Measurements from ENCODE around the gene DDX54. TPM values are rescaled to one million over a fixed set of nuclear protein-coding genes. Genes with fewer than 3 reads are reported as not detected.

Gene DDX54, protein sequence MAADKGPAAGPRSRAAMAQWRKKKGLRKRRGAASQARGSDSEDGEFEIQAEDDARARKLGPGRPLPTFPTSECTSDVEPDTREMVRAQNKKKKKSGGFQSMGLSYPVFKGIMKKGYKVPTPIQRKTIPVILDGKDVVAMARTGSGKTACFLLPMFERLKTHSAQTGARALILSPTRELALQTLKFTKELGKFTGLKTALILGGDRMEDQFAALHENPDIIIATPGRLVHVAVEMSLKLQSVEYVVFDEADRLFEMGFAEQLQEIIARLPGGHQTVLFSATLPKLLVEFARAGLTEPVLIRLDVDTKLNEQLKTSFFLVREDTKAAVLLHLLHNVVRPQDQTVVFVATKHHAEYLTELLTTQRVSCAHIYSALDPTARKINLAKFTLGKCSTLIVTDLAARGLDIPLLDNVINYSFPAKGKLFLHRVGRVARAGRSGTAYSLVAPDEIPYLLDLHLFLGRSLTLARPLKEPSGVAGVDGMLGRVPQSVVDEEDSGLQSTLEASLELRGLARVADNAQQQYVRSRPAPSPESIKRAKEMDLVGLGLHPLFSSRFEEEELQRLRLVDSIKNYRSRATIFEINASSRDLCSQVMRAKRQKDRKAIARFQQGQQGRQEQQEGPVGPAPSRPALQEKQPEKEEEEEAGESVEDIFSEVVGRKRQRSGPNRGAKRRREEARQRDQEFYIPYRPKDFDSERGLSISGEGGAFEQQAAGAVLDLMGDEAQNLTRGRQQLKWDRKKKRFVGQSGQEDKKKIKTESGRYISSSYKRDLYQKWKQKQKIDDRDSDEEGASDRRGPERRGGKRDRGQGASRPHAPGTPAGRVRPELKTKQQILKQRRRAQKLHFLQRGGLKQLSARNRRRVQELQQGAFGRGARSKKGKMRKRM
- total RNA-seq (2022; extraction: Qiagen RNA extraction; ENCODE audit: low read depth) = 49.9 to 93.4 TPM (median 78.9 TPM) in 5 replicates

DNA sequence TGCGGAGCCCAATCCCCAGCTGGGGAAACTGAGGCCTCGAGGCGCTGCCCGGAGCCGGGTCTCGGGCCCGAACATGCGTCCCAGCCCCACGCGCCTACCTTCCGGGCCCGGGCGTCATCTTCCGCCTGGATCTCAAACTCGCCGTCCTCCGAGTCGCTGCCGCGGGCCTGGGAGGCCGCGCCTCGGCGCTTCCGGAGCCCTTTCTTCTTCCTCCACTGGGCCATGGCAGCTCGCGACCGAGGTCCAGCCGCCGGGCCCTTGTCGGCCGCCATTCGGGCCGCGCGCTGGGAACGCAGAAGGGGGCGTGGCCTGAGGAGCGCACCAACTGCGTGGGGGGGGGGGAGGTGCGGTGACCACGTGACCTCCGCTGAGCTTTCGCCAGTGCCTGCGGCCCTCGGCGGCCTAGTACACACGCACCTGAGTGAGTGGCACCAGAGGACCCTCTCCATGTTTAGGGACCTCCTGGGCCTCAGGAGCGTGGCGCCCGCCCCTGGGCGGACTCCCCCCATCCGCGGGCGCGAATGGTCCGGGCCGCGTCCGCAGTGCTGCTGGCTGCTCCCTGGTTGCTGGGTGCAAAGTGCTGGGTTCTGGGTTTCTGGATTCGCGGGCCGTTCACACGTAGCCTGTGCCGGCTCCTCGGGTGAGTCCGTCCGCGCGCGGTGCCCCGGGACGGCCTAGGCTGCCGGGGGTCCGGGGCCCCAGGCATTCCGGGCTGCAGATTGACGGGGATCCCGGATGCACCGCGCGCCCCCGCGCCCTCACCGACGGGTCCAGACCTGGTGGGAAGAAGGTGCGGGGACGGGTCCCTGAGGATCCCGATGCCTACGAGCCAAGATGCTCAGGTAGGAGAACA is at the start of gene DDX54, which contains the start of gene RITA1:
Gene DDX54, minus strand, starts transcription at position 299 of the 853 bp plus-strand sequence. Its CDS starts 27 bp downstream, at position 272.
Gene RITA1, plus strand, starts transcription at position 542 of the 853 bp plus-strand sequence. CDS start 1,026 bp downstream, outside the sequence.

DNA sequence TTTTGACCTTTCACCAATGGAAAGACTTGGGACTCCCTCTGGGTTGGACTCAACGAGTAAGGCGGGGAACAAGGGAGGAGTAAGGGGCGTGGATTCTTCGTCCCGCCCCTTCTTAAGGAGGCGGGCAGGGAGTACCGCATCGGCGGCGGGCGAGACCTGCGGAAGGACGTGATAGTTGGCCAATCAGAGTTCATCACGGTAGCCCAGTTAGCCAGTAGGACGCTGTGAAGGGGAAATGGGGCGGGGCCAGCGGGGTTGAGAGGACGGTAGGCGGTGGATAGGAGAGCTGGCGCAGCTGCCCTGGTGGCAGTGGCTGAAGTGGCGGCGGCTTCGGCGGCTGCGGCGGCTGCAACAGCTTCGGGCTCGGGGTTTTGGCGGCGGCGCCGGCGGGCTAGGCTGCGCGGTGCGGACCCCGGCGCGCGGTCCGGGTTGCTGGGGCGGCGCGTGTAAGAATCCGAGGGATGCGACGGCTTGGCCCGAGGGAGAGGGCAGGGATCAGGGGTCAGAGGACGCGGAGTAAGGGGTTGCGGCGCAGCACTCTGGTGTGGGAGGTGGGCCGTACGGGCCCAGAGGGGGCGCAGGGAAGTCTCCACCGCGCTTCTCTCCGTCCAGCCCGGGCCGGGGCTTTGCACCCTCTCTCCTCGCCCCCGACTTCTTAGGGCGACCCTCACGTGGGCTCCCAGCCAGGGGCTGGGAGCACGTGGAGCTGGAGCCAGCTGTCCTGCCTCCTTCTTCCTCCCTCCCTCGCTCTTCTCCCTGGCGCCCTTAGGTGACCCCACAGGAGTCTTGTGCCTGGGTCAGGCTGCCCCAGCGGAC is 36.1 kb upstream of the DDX54 start, which contains the start of gene TPCN1:
Gene TPCN1, plus strand, starts transcription at position 284 of the 816 bp plus-strand sequence. CDS start 5,389 bp downstream, outside the sequence.

DNA sequence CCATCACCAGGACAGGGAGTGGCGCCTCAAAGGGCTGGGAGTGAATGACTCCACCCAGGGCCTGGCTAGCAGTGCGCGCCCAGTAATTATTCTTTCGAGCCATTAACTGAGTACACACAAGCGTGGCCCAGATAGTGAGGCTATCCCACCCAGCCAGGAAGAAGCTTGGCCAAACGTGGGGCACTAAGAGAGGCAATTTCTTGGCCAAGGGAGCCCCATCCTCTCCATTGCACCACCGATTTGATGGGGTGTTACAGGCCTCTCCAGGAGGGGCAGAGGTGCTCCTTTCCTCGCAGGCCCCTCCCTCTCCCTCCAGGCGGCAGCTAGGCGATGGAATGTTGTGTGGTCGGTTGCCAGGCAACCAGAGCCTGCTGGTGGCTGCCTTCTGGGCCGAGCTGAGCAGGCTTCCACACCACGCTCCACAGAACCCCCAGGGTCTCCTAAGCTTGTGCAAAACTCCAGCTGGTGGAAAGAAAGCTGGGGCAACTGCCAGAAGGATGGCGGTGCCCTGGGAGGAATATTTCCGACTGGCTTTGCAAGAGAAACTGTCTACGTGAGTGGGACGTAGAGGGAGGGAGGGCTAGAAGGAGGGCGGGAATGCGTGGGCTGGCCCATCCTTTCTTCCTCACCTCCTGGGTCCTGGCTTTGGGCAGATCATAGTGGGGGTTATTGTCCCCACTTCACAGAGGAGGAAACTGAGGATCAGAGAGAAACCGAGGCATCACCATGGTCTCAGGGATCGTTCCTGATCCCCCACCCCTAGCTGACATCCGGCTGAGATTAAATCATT is 35.7 kb downstream of the DDX54 start, which contains the start of gene CFAP73:
Gene CFAP73, plus strand, starts transcription at position 364 of the 790 bp plus-strand sequence. Its CDS starts 134 bp downstream, at position 498.

DNA sequence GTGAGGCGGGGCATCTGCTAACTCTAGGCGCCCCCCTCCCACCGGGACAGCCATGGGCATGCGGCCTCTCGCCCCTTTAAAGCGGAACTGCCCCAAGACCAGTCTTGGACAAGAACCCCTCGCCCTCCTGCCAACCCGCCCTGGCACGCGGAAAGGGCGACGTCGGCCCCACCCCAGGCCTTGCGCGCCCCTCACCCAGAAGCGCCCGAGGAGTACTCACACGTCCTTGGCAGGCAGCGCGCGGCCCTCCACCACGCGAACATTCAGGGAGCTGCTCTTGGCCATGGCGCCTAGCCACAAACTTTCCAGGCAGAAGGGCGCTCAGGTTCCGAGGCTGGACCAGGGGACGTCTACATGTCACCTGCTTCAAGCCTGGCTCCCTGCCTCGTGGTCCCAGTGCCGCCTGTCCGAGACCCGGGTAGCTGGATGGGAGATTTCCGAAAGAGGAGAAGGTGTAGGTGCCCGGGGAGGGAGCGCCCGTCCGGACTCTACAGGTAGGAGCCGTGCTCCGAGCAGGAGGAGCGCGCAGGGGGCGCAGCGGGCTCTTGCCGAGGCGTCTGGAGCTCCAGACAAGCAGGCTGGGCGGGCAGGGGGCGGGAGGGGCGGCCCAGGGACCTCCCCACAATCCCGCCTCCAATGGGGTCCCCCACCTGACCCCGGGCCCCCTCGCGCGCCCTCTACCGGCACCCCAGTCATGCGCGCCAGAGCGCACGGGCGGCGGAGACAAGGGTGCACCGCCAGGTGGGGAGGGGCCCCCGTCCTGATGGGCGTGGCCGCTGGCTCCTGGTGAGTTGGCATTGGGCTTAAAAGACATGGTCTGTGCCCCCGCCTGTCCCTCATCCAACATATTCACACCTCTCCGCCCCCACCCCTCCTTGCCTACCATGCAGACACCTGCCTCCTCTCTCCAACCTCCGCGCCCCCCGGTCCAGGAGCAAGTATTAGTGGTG is 49.8 kb downstream of the DDX54 start, which contains the start of gene RASAL1:
Gene RASAL1, minus strand, starts transcription at position 584 of the 950 bp plus-strand sequence. Its CDS starts 299 bp downstream, at position 285.

Other genes starting within 250 kb of the DDX54 start
- 26.1 to 34.6 TPM (median 29.7 TPM) in 5 replicates for gene OAS3, start 247.0 kb downstream of the DDX54 start, total RNA-seq (2022; extraction: Qiagen RNA extraction; ENCODE audit: low read depth)
- gene OAS2, start 207.0 kb downstream of the DDX54 start, total RNA-seq (2022; extraction: Qiagen RNA extraction; ENCODE audit: low read depth) = 0.16 to 0.37 TPM (median 0.27 TPM) in 4 of 5 replicates, not detected in the other
- gene DTX1, start 128.7 kb downstream of the DDX54 start, total RNA-seq (2022; extraction: Qiagen RNA extraction; ENCODE audit: low read depth) = 0.23 to 0.50 TPM (median 0.34 TPM) in 5 replicates
- 0.24 to 0.42 TPM (median 0.32 TPM) in 5 replicates for gene RASAL1, start 49.7 kb downstream of the DDX54 start, total RNA-seq (2022; extraction: Qiagen RNA extraction; ENCODE audit: low read depth)
- gene CFAP73, start 35.8 kb downstream of the DDX54 start, total RNA-seq (2022; extraction: Qiagen RNA extraction; ENCODE audit: low read depth) = 0.14 to 0.20 TPM (median 0.16 TPM) in 4 of 5 replicates, not detected in the other
- gene RITA1, start 243 bp upstream of the DDX54 start, total RNA-seq (2022; extraction: Qiagen RNA extraction; ENCODE audit: low read depth) = 29.5 to 39.0 TPM (median 35.1 TPM) in 5 replicates
- gene TPCN1, start 36.0 kb upstream of the DDX54 start, total RNA-seq (2022; extraction: Qiagen RNA extraction; ENCODE audit: low read depth) = 18.5 to 21.8 TPM (median 20.1 TPM) in 5 replicates
- gene SLC8B1, start 149.6 kb upstream of the DDX54 start, total RNA-seq (2022; extraction: Qiagen RNA extraction; ENCODE audit: low read depth) = 7.4 to 9.9 TPM (median 7.9 TPM) in 5 replicates
- gene PLBD2, start 173.1 kb upstream of the DDX54 start, total RNA-seq (2022; extraction: Qiagen RNA extraction; ENCODE audit: low read depth) = 29.7 to 36.3 TPM (median 33.3 TPM) in 5 replicates
- gene SDS, start 218.4 kb upstream of the DDX54 start, total RNA-seq (2022; extraction: Qiagen RNA extraction; ENCODE audit: low read depth) = 0.13 to 0.86 TPM (median 0.48 TPM) in 5 replicates
- 24.4 to 27.0 TPM (median 25.7 TPM) in 5 replicates for gene SDSL, start 236.9 kb upstream of the DDX54 start, total RNA-seq (2022; extraction: Qiagen RNA extraction; ENCODE audit: low read depth)